ENCODE data around the gene AMD1. TPM values are rescaled to one million over a fixed set of nuclear protein-coding genes. Genes with fewer than 3 reads are reported as not detected.
A peak's percentile ranks its signal among the peaks of the same experiment; 100 is the strongest.

AMD1 gene
- total and polyA plus RNA-seq, 10 of the 15 experiments (the other 5 are each of a cell fraction or from before 2014, with no cell fraction given), result 58.2 to 116 (median 79.3) TPM

DNA sequence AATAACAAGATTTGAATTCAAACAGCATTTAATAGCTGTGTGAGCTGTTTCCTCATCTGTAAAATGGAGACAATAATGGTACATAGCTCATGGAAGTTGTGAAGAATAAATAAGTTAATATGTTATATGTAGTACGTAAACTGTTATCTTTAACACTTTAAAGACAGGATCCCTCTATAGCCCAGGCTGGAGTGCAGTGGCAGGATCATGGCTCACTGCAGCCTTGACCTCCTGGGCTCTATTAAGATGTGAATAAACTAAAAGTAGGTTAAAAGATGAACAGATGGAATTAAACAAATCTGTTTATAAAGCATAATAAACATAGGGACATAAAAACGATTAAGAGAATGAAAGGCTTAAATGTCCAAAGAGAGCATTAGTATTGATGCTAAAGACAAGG is 3.0 kb downstream of the AMD1 start:
- ChIA-PET CTCF (interaction anchor here (0.7 to 5.3 kb wide), 16 partner anchors 10 to 345 kb away, joined by 3 to 87 read pairs (median 4); partner anchors contain the start of genes CDK19 and GTF3C6), RAD21 (ENCODE audit: unreplicated experiment) (interaction anchor here (0.6 to 8.2 kb wide), 7 partner anchors 10 to 287 kb away, joined by 3 to 107 read pairs (median 5); partner anchors contain the start of gene CDK19), SMC1A (ENCODE audit: uncharacterized antibody, unreplicated experiment) (interaction anchor here (0.9 to 7.2 kb wide), 18 partner anchors 10 to 195 kb away, joined by 3 to 84 read pairs (median 6); partner anchors contain the start of genes CDK19 and GTF3C6), POLR2A (interaction anchor here (1.2 to 5.1 kb wide), 5 partner anchors 10 to 195 kb away, joined by 3 to 75 read pairs (median 11); partner anchors contain the start of gene CDK19)
- Histone ChIP-seq H4K20me1 (ENCODE audit: control insufficient read depth, insufficient read depth) (peaks cover 11% of the 10 kb centered on the region; the same call in 1 of the 2 replicates), H2AFZ (ENCODE audit: control insufficient read depth, low read depth, low read length) (no peak overlapping the region), H3K27me3 (replicated peaks in 1 of 2; ENCODE audit: control insufficient read depth in 2 of 2, insufficient read depth in 2 of 2, low read length in 1 of 2) (no peaks in the 10 kb centered on the region), H3K9me3 (replicated peaks; ENCODE audit: control insufficient read depth, insufficient read depth, low read length) (no peaks in the 10 kb centered on the region), H3K4me2 (ENCODE audit: control insufficient read depth, insufficient read depth) (peak overlapping the region; percentile 95), H3K4me1 (ENCODE audit: control insufficient read depth, insufficient read depth, low read length) (peaks cover 46% of the 10 kb centered on the region), H3K4me3 (peak overlapping the region; percentile 94), H3K36me3 (ENCODE audit: control insufficient read depth in 2 of 2, insufficient read depth in 2 of 2, low read length in 1 of 2) (no peaks in the 10 kb centered on the region), H3K27ac (ENCODE audit: control insufficient read depth, insufficient read depth) (peak overlapping the region; percentile 93; the same call in 1 of the 2 replicates), H3K79me2 (ENCODE audit: control insufficient read depth, insufficient read depth, low read length) (peaks cover 90% of the 10 kb centered on the region), H3K9ac (ENCODE audit: control insufficient read depth, insufficient read depth, low read length) (peak overlapping the region; percentile 91)
- FAIRE-seq (no peak), ATAC-seq (no peak), DNase-seq (ENCODE audit: low read depth, low spot score) (no peak)
- intact Hi-C loops (cut with micrococcal nuclease; ENCODE audit: unreplicated experiment), result loop anchor here (2.0 to 5.0 kb wide), 2 partner anchors 67 to 350 kb away; no protein-coding TSS in a partner anchor
- in situ Hi-C loops (cut with MboI), result loop anchor here (5.0 kb wide), 1 partner anchor 195 kb away; no protein-coding TSS in a partner anchor
- WGBS (ENCODE audit: insufficient coverage, insufficient replicate concordance, low lambda C conversion rate, missing lambda C conversion rate), result 42% methylated on average over 2 of the region's 2 CpGs
- BruUV-seq (replicated peaks), result no TSS peak
- TF ChIP-seq PAX8 (IDR thresholded peaks at IDR 0.05), result peak; percentile 3; the same call in 1 of the 2 replicates
- no peak for TF ChIP-seq PAX5 (IDR thresholded peaks at IDR 0.05; ENCODE audit: borderline replicate concordance, low read depth, low read length)

DNA sequence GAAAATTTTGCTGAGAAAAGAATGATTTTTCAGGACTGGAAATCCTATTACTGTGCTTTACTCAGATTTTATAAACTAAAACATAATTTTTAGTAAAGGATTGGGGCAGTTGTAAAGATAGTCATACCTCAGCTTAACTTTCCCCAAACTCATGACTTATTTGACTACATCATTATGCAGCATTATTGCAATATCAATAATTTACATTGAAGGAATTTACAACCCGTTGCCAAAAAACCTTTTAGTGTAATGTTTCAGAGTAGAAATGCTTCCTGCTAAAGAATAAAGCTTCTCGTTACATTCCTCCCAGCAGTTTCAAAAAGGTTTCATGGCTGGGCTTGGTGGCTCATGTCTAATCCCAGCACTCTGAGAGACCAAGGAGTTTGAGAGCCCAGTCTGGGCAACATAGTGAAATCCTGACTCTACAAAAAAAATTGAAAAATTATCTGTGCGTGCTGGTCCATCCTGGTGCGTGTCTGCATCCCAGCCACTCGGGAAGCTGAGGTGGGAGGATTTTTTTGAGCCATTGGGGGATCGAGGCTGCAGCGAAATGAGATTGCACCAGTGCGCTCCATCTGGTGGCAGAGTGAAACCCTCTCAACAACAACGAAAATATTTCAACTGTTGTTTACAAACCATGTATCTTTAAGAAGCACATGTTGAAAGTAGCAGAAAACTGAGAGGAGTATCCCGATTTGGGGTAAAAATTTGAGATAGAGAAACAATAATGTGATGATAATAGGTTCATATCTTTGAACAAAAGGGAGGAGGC is 4.4 kb downstream of the AMD1 start:
- H2AFZ ChIP-seq (ENCODE audit: control insufficient read depth, low read depth, low read length), result no peak overlapping the region
- peaks cover 98% of the 10 kb centered on the region for H3K79me2 ChIP-seq (ENCODE audit: control insufficient read depth, insufficient read depth, low read length)
- ATAC-seq, result peak; percentile 11; the same call in 2 of the 3 replicates
- no peaks in the 10 kb centered on the region for H3K27me3 ChIP-seq (replicated peaks in 1 of 2; ENCODE audit: control insufficient read depth in 2 of 2, insufficient read depth in 2 of 2, low read length in 1 of 2)
- WGBS (ENCODE audit: insufficient coverage, insufficient replicate concordance, low lambda C conversion rate, missing lambda C conversion rate), result 4% methylated on average over 10 of the region's 10 CpGs
- H3K36me3 ChIP-seq (ENCODE audit: control insufficient read depth in 2 of 2, insufficient read depth in 2 of 2, low read length in 1 of 2), result no peaks in the 10 kb centered on the region
- CTCF ChIA-PET, result interaction anchor here (0.7 to 5.3 kb wide), 40 partner anchors 8 to 352 kb away, joined by 3 to 87 read pairs (median 4); partner anchors contain the start of genes CDK19 and GTF3C6
- BruUV-seq (replicated peaks), result no TSS peak
- no peaks in the 10 kb centered on the region for H3K9me3 ChIP-seq (replicated peaks; ENCODE audit: control insufficient read depth, insufficient read depth, low read length)
- intact Hi-C loops (cut with micrococcal nuclease; ENCODE audit: unreplicated experiment), result loop anchor here (1.0 to 5.0 kb wide), 2 partner anchors 197 to 352 kb away; no protein-coding TSS in a partner anchor
- SMC1A ChIA-PET (ENCODE audit: uncharacterized antibody, unreplicated experiment), result interaction anchor here (0.8 to 7.2 kb wide), 31 partner anchors 8 to 350 kb away, joined by 3 to 84 read pairs (median 5); partner anchors contain the start of genes CDK19, GTF3C6 and RPF2
- no peak for DNase-seq (ENCODE audit: low read depth, low spot score)
- peak overlapping the region; percentile 91 for H3K9ac ChIP-seq (ENCODE audit: control insufficient read depth, insufficient read depth, low read length)
- POLR2A ChIA-PET, result interaction anchor here (0.7 to 5.1 kb wide), 6 partner anchors 13 to 1137 kb away, joined by 3 to 75 read pairs (median 8); partner anchors contain the start of gene CDK19
- peak; percentile 83 for FAIRE-seq
- H3K4me3 ChIP-seq, result peak overlapping the region; percentile 94
- peak overlapping the region; percentile 48 for H3K27ac ChIP-seq (ENCODE audit: control insufficient read depth, insufficient read depth)
- in situ Hi-C loops (cut with MboI), result loop anchor here (5.0 kb wide), 1 partner anchor 197 kb away; no protein-coding TSS in a partner anchor
- H3K4me2 ChIP-seq (ENCODE audit: control insufficient read depth, insufficient read depth), result peak overlapping the region; percentile 84
- peaks cover 50% of the 10 kb centered on the region for H3K4me1 ChIP-seq (ENCODE audit: control insufficient read depth, insufficient read depth, low read length)
- RAD21 ChIA-PET (ENCODE audit: unreplicated experiment), result interaction anchor here (0.7 to 8.2 kb wide), 24 partner anchors 9 to 351 kb away, joined by 3 to 107 read pairs (median 4); partner anchors contain the start of genes CDK19 and GTF3C6
- peaks cover 11% of the 10 kb centered on the region; the same call in 1 of the 2 replicates for H4K20me1 ChIP-seq (ENCODE audit: control insufficient read depth, insufficient read depth)
- TF ChIP-seq JUND (IDR thresholded peaks at IDR 0.05; ENCODE audit: low read depth, low read length), result no peak
- TF ChIP-seq CBX5 (IDR thresholded peaks at IDR 0.05; ENCODE audit: low read depth), result no peak
- no peak for TF ChIP-seq CBFB (IDR thresholded peaks at IDR 0.05; ENCODE audit: low read depth)
- TF ChIP-seq SUZ12 (IDR thresholded peaks at IDR 0.05; ENCODE audit: unreplicated experiment), result no peak
- TF ChIP-seq EZH2 (IDR thresholded peaks at IDR 0.05; ENCODE audit: borderline replicate concordance, control insufficient read depth, low read depth, low read length), result no peak
- TF ChIP-seq TARDBP (IDR thresholded peaks at IDR 0.05; ENCODE audit: borderline replicate concordance), result no peak
- no peak for TF ChIP-seq NR2F1 (conservative IDR thresholded peaks at IDR 0.05)
- TF ChIP-seq RFX5 (IDR thresholded peaks at IDR 0.05; ENCODE audit: low read depth, low read length), result no peak
- peak; percentile 65 to 69 (median 68) for TF ChIP-seq CTCF (IDR thresholded peaks at IDR 0.05 in 2 of 3, conservative IDR thresholded peaks at IDR 0.05 in 1 of 3; ENCODE audit: control insufficient read depth in 2 of 3, extremely low read depth in 1 of 3, insufficient read depth in 1 of 3, low read depth in 3 of 3, low read length in 3 of 3)

Measured in GM12878 (cell line).